ENCODE measurements around the gene WT1. TPM values are rescaled to one million over a fixed set of nuclear protein-coding genes. Genes with fewer than 3 reads are reported as not detected.
"Not testable (repeated sequence)": the region's sequence is repeated elsewhere in the genome, so short reads cannot be mapped to it uniquely, and the experiment has no call there.

Gene WT1
- polyA plus RNA-seq, 1 donor = not detected

- no peak for DNase-seq (ENCODE audit: low read depth)
These were observed 46.2 kb downstream of the WT1 start for GRCh38 chr11:32388871-32389770.

- no peak for DNase-seq (ENCODE audit: low read depth)
These were observed 47.0 kb downstream of the WT1 start for GRCh38 chr11:32388365-32388764.

GRCh38 chr11:32387411-32387810 lies 47.9 kb downstream of the WT1 start:
- no peak for DNase-seq (ENCODE audit: low read depth)

GRCh38 chr11:32386770-32387377 lies 48.5 kb downstream of the WT1 start:
- DNase-seq (ENCODE audit: low read depth) = no peak

- DNase-seq (ENCODE audit: low read depth) = no peak
These were observed 49.3 kb downstream of the WT1 start for GRCh38 chr11:32385998-32386397.

- DNase-seq (ENCODE audit: low read depth) = no peak
These were observed 52.8 kb downstream of the WT1 start for GRCh38 chr11:32382339-32383049.

GRCh38 chr11:32381179-32381578 lies 54.2 kb downstream of the WT1 start:
- DNase-seq (ENCODE audit: low read depth) = no peak

GRCh38 chr11:32379719-32380118 lies 55.6 kb downstream of the WT1 start:
- DNase-seq (ENCODE audit: low read depth) = no peak

- no peak for DNase-seq (ENCODE audit: low read depth)
These were observed 59.5 kb downstream of the WT1 start for GRCh38 chr11:32375826-32376225.

GRCh38 chr11:32374261-32374711 lies 61.1 kb downstream of the WT1 start:
- no peak for DNase-seq (ENCODE audit: low read depth)

- DNase-seq (ENCODE audit: low read depth) = not testable (repeated sequence)
These were observed 65.4 kb downstream of the WT1 start for GRCh38 chr11:32369987-32370386.

GRCh38 chr11:32366666-32367065 lies 68.7 kb downstream of the WT1 start:
- DNase-seq (ENCODE audit: low read depth) = no peak

GRCh38 chr11:32365192-32365591 lies 70.1 kb downstream of the WT1 start:
- DNase-seq (ENCODE audit: low read depth) = no peak

- DNase-seq (ENCODE audit: low read depth) = no peak
These were observed 76.6 kb downstream of the WT1 start for GRCh38 chr11:32358729-32359128.

- DNase-seq (ENCODE audit: low read depth) = no peak
These were observed 81.5 kb downstream of the WT1 start for GRCh38 chr11:32353884-32354283.

GRCh38 chr11:32348502-32348901 lies 86.8 kb downstream of the WT1 start:
- DNase-seq (ENCODE audit: low read depth) = no peak

- no peak for DNase-seq (ENCODE audit: low read depth)
These were observed 90.4 kb downstream of the WT1 start for GRCh38 chr11:32344946-32345345.

- DNase-seq (ENCODE audit: low read depth) = no peak
These were observed 91.9 kb downstream of the WT1 start for GRCh38 chr11:32343325-32344008.

- no peak for DNase-seq (ENCODE audit: low read depth)
These were observed 93.4 kb downstream of the WT1 start for GRCh38 chr11:32341620-32342613.

GRCh38 chr11:32340181-32340580 lies 95.2 kb downstream of the WT1 start:
- no peak for DNase-seq (ENCODE audit: low read depth)
